Glomerular visceral epithelial cell (primary cell): Measurements from ENCODE around the gene HOXC13.
A peak's percentile ranks its signal among the peaks of the same experiment; 100 is the strongest.

Experiments
- DNase-seq: peaks from one replicate; pipeline ENCODE4 v3.0.0-alpha.2; 2016; ENCODE audit errors: extremely low spot score

HOXC13 gene

GRCh38 chr12:53939141-53940108 lies 794 bp downstream of the HOXC13 start:
- DNase-seq, result peak; percentile 33

GRCh38 chr12:53940443-53941014 lies 1.9 kb downstream of the HOXC13 start:
- DNase-seq, result no peak

- no peak for DNase-seq
These were observed 2.6 kb downstream of the HOXC13 start for GRCh38 chr12:53941187-53941586.

- no peak for DNase-seq
These were observed 3.1 kb downstream of the HOXC13 start for GRCh38 chr12:53941750-53942149.

GRCh38 chr12:53942467-53942997 lies 3.9 kb downstream of the HOXC13 start:
- no peak for DNase-seq

GRCh38 chr12:53944209-53944608 lies 5.6 kb downstream of the HOXC13 start:
- DNase-seq, result no peak

GRCh38 chr12:53944907-53945847 lies 6.5 kb downstream of the HOXC13 start:
- DNase-seq, result no peak

GRCh38 chr12:53947743-53948142 lies 9.1 kb downstream of the HOXC13 start:
- DNase-seq, result no peak

- no peak for DNase-seq
These were observed 10.3 kb downstream of the HOXC13 start for GRCh38 chr12:53948650-53949593.

- no peak for DNase-seq
These were observed 11.2 kb downstream of the HOXC13 start for GRCh38 chr12:53949631-53950436.

GRCh38 chr12:53950437-53950773 lies 11.8 kb downstream of the HOXC13 start:
- DNase-seq, result no peak

- DNase-seq, result no peak
These were observed 12.4 kb downstream of the HOXC13 start for GRCh38 chr12:53950789-53951576.

- no peak for DNase-seq
These were observed 13.1 kb downstream of the HOXC13 start for GRCh38 chr12:53951577-53952334.

GRCh38 chr12:53952335-53952694 lies 13.7 kb downstream of the HOXC13 start:
- no peak for DNase-seq

- peak; percentile 24 for DNase-seq
These were observed 14.5 kb downstream of the HOXC13 start for GRCh38 chr12:53952871-53953734.

GRCh38 chr12:53953831-53954693 lies 15.4 kb downstream of the HOXC13 start:
- DNase-seq, result no peak

- DNase-seq, result no peak
These were observed 16.0 kb downstream of the HOXC13 start, which contains the start of gene HOXC12 for GRCh38 chr12:53954694-53955035. HOXC12 (plus strand) TSS chr12:53954903; CDS start chr12:53954930, 27 bp downstream.
